GM13976 (cell line): ENCODE measurements around the gene FUT8.

ENCODE experiments used
- DNase-seq: peaks from one replicate; pipeline ENCODE4 v3.0.0; 2012; ENCODE audit warnings: low spot score
- CTCF ChIP-seq: IDR thresholded peaks from 2 replicates; pipeline ENCODE4 v1.5.1; 2012; ENCODE audit warnings: borderline replicate concordance, mild to moderate bottlenecking; ENCODE audit not compliant: insufficient read depth; ENCODE audit errors: extremely low read depth, missing control alignments, control extremely low read depth
- in situ Hi-C: fragments of 300-500 bp; cut with MboI; formaldehyde crosslinking; loops from one replicate; pipeline ENCODE4 v1.12.0; 2022; ENCODE audit warnings: low sequenced_read_pairs, mixed read lengths, inconsistent platforms; ENCODE audit not compliant: unreplicated experiment

Gene FUT8

GRCh38 chr14:65792208-65792905, 379.8 kb downstream of the FUT8 start:
- TF ChIP-seq CTCF = no peak
- no peak for DNase-seq
- in situ Hi-C loops = no loop called here
